Adipose tissue (tissue), 3 donors: ENCODE measurements around the gene IGF1R. TPM values are rescaled to one million over a fixed set of nuclear protein-coding genes. Genes with fewer than 3 reads are reported as not detected.

Source experiments
- H3K27ac ChIP-seq: one replicate; pipeline ENCODE4 v1.5.1; 2013; ENCODE audit warnings: low read depth, low read length
- WGBS, 3 donors: extraction: QIAGEN DNeasy Blood & Tissue Kit; methylation state at CpG; one replicate each; pipeline ENCODE4 v1.1.7; 2013; 5-methylcytosine and 5-hydroxymethylcytosine counted together
- polyA plus RNA-seq, 3 donors: library from polyadenylated mRNA; stranded (reverse); fragments of 200-250 nt; gene quantifications; one replicate each; pipeline ENCODE4 v1.2.3, GENCODE V29; 2013
- donor health status: healthy with polysubstance abuse.
- donor health status: Bipolar disorder and iron deficiency.
- donor health status: healthy.

IGF1R gene
- polyA plus RNA-seq, 3 donors: 3.9 to 5.6 (median 4.0) TPM

- WGBS, 3 donors: 83 to 92% (median 90%) methylated on average over 3 of the region's 3 CpGs
- no peak overlapping the region for H3K27ac ChIP-seq
Measured at GRCh38 chr15:98917417-98917816, 269.1 kb downstream of the IGF1R start.

- WGBS, 3 donors: 64 to 75% (median 75%) methylated on average over 10 of the region's 10 CpGs
- H3K27ac ChIP-seq: no peak overlapping the region
Measured at GRCh38 chr15:98920091-98920880, 271.9 kb downstream of the IGF1R start.

GRCh38 chr15:98923171-98923570, 274.8 kb downstream of the IGF1R start:
- WGBS, 3 donors: 31 to 92% (median 89%) methylated on average over 12 of the region's 12 CpGs
- H3K27ac ChIP-seq: no peak overlapping the region

- WGBS, 3 donors: 46 to 86% (median 84%) methylated on average over 10 of the region's 10 CpGs
Measured at GRCh38 chr15:98923579-98923978, 275.2 kb downstream of the IGF1R start.

GRCh38 chr15:98924401-98925049, 276.2 kb downstream of the IGF1R start:
- WGBS, 3 donors: 54 to 58% (median 54%) methylated on average over 11 of the region's 11 CpGs
- no peak overlapping the region for H3K27ac ChIP-seq

More at GRCh38 chr15:98923579-98923978, 275.2 kb downstream of the IGF1R start:
- no peak overlapping the region for H3K27ac ChIP-seq

GRCh38 chr15:98926236-98926635, 277.9 kb downstream of the IGF1R start:
- no peak overlapping the region for H3K27ac ChIP-seq
- 96 to 100% (median 100%) methylated on average over 1 of the region's 1 CpG for WGBS, 3 donors

- no peak overlapping the region for H3K27ac ChIP-seq
- 31 to 35% (median 33%) methylated on average over 3 of the region's 3 CpGs for WGBS, 3 donors
Measured at GRCh38 chr15:98927022-98927421, 278.7 kb downstream of the IGF1R start.

- H3K27ac ChIP-seq: no peak overlapping the region
- WGBS, 3 donors: 88 to 94% (median 90%) methylated on average over 2 of the region's 2 CpGs
Measured at GRCh38 chr15:98927996-98928395, 279.7 kb downstream of the IGF1R start.

- 86 to 92% (median 87%) methylated on average over 4 of the region's 4 CpGs for WGBS, 3 donors
- H3K27ac ChIP-seq: no peak overlapping the region
Measured at GRCh38 chr15:98930576-98930975, 282.2 kb downstream of the IGF1R start.

- H3K27ac ChIP-seq: no peak overlapping the region
- WGBS, 3 donors: 82 to 86% (median 84%) methylated on average over 4 of the region's 4 CpGs
Measured at GRCh38 chr15:98931004-98931403, 282.7 kb downstream of the IGF1R start.

GRCh38 chr15:98933406-98933805, 285.1 kb downstream of the IGF1R start:
- H3K27ac ChIP-seq: no peak overlapping the region
- 85 to 97% (median 91%) methylated on average over 9 of the region's 9 CpGs for WGBS, 3 donors

- H3K27ac ChIP-seq: no peak overlapping the region
- 35 to 80% (median 76%) methylated on average over 12 of the region's 12 CpGs for WGBS, 3 donors
Measured at GRCh38 chr15:98935736-98936135, 287.4 kb downstream of the IGF1R start.

- 89 to 96% (median 92%) methylated on average over 7 of the region's 7 CpGs for WGBS, 3 donors
- no peak overlapping the region for H3K27ac ChIP-seq
Measured at GRCh38 chr15:98937413-98938104, 289.2 kb downstream of the IGF1R start.

GRCh38 chr15:98938105-98938417, 289.7 kb downstream of the IGF1R start:
- no peak overlapping the region for H3K27ac ChIP-seq
- 90 to 93% (median 91%) methylated on average over 4 of the region's 4 CpGs for WGBS, 3 donors

- 83 to 95% (median 94%) methylated on average over 5 of the region's 5 CpGs for WGBS, 3 donors
Measured at GRCh38 chr15:98938799-98939198, 290.5 kb downstream of the IGF1R start.

GRCh38 chr15:98939311-98940080, 291.2 kb downstream of the IGF1R start:
- 87 to 91% (median 89%) methylated on average over 13 of the region's 13 CpGs for WGBS, 3 donors
- no peak overlapping the region for H3K27ac ChIP-seq

More at GRCh38 chr15:98938799-98939198, 290.5 kb downstream of the IGF1R start:
- no peak overlapping the region for H3K27ac ChIP-seq

GRCh38 chr15:98941595-98942255, 293.4 kb downstream of the IGF1R start:
- H3K27ac ChIP-seq: no peak overlapping the region
- WGBS, 3 donors: 59 to 83% (median 82%) methylated on average over 5 of the region's 5 CpGs

- no peak overlapping the region for H3K27ac ChIP-seq
- WGBS, 3 donors: 97 to 99% (median 97%) methylated on average over 7 of the region's 7 CpGs
Measured at GRCh38 chr15:98942431-98942830, 294.1 kb downstream of the IGF1R start.
